ENCODE data around the gene ZNF333. TPM values are rescaled to one million over a fixed set of nuclear protein-coding genes. Genes with fewer than 3 reads are reported as not detected.

ZNF333 gene
- total and polyA plus RNA-seq, 3 experiments from 2014 or later = 9.3 to 10.5 (median 10.0) TPM

GRCh38 chr19:14678199-14678598, 11.6 kb upstream of the ZNF333 start:
- POLR2A ChIA-PET = no interaction called here
- H3K4me3 Mint-ChIP-seq = no peak overlapping the region
- peaks cover 6 to 35% of the 10 kb centered on the region in 2 donors for H3K27me3 Mint-ChIP-seq
- H3K27ac ChIP-seq (ENCODE audit: low read depth, low read length) = no peak overlapping the region
- no peaks in the 10 kb centered on the region for H3K9me3 Mint-ChIP-seq
- CTCF ChIA-PET = no interaction called here
- H3K4me1 Mint-ChIP-seq = peaks cover 0 to 9% (median 9%) of the 10 kb centered on the region in 3 donors
- H3K27me3 ChIP-seq (ENCODE audit: insufficient read depth, low read length, poor library complexity, severe bottlenecking) = no peaks in the 10 kb centered on the region
- no peak for DNase-seq
- H3K36me3 Mint-ChIP-seq = no peaks in the 10 kb centered on the region
- no peaks in the 10 kb centered on the region for H3K4me1 ChIP-seq (ENCODE audit: insufficient read depth, low read length)
- no peaks in the 10 kb centered on the region for H3K36me3 ChIP-seq (ENCODE audit: insufficient read depth, low read length)
- H3K4me3 ChIP-seq (ENCODE audit: low read length) = no peak overlapping the region
- no peak overlapping the region for H3K27ac Mint-ChIP-seq
- no peaks in the 10 kb centered on the region for H3K9me3 ChIP-seq (ENCODE audit: low read length)

- H3K9me3 ChIP-seq (ENCODE audit: low read length) = no peaks in the 10 kb centered on the region
- peaks cover 7 to 17% of the 10 kb centered on the region in 2 donors for H3K27me3 Mint-ChIP-seq
- ChIA-PET POLR2A (no interaction called here), CTCF (no interaction called here)
- no peaks in the 10 kb centered on the region for H3K27me3 ChIP-seq (ENCODE audit: insufficient read depth, low read length, poor library complexity, severe bottlenecking)
- no peak overlapping the region for H3K4me3 ChIP-seq (ENCODE audit: low read length)
- H3K36me3 Mint-ChIP-seq = no peaks in the 10 kb centered on the region
- no peaks in the 10 kb centered on the region for H3K36me3 ChIP-seq (ENCODE audit: insufficient read depth, low read length)
- no peaks in the 10 kb centered on the region for H3K9me3 Mint-ChIP-seq
- H3K4me1 ChIP-seq (ENCODE audit: insufficient read depth, low read length) = no peaks in the 10 kb centered on the region
- H3K27ac ChIP-seq (ENCODE audit: low read depth, low read length) = no peak overlapping the region
- peaks cover 0 to 8% (median 5%) of the 10 kb centered on the region in 3 donors for H3K4me1 Mint-ChIP-seq
- H3K27ac Mint-ChIP-seq = peak overlapping the region in 2 of 8 donors; percentile 48 to 73
- no peak overlapping the region for H3K4me3 Mint-ChIP-seq
- no peak for DNase-seq
Measured at GRCh38 chr19:14682084-14682483, 7.8 kb upstream of the ZNF333 start.

GRCh38 chr19:14683439-14683838, 6.4 kb upstream of the ZNF333 start:
- Mint-ChIP-seq H3K36me3 (no peaks in the 10 kb centered on the region), H3K27me3 (peaks cover 7 to 17% of the 10 kb centered on the region in 2 donors), H3K27ac (peak overlapping the region in 7 of 8 donors; percentile 16 to 92 (median 65)), H3K4me3 (peak overlapping the region in 2 of 7 donors; percentile 4 to 42), H3K4me1 (peaks cover 0 to 8% (median 5%) of the 10 kb centered on the region in 3 donors), H3K9me3 (no peaks in the 10 kb centered on the region)
- Histone ChIP-seq H3K4me1 (ENCODE audit: insufficient read depth, low read length) (no peaks in the 10 kb centered on the region), H3K36me3 (ENCODE audit: insufficient read depth, low read length) (no peaks in the 10 kb centered on the region), H3K27ac (ENCODE audit: low read depth, low read length) (no peak overlapping the region), H3K27me3 (ENCODE audit: insufficient read depth, low read length, poor library complexity, severe bottlenecking) (no peaks in the 10 kb centered on the region), H3K9me3 (ENCODE audit: low read length) (no peaks in the 10 kb centered on the region), H3K4me3 (ENCODE audit: low read length) (no peak overlapping the region)
- POLR2A ChIA-PET = no interaction called here
- DNase-seq = peak in 1 of 5 donors; percentile 46
- CTCF ChIA-PET = interaction anchor here (0.6 to 7.2 kb wide), 2 partner anchors 110 to 173 kb away, joined by 4 to 76 read pairs; partner anchors contain the start of gene NDUFB7

- Mint-ChIP-seq H3K4me3 (peak overlapping the region in 1 of 7 donors; percentile 82), H3K9me3 (no peaks in the 10 kb centered on the region), H3K36me3 (peaks cover 0 to 2% (median 0%) of the 10 kb centered on the region in 3 donors), H3K4me1 (peaks cover 21 to 28% (median 22%) of the 10 kb centered on the region in 3 donors), H3K27ac (peak overlapping the region in 5 of 8 donors; percentile 25 to 87 (median 55)), H3K27me3 (peaks cover 6 to 13% of the 10 kb centered on the region in 2 donors)
- peak in 2 of 5 donors; percentile 20 to 55 for DNase-seq
- H3K27me3 ChIP-seq (ENCODE audit: insufficient read depth, low read length, poor library complexity, severe bottlenecking) = no peaks in the 10 kb centered on the region
- H3K9me3 ChIP-seq (ENCODE audit: low read length) = no peaks in the 10 kb centered on the region
- H3K4me3 ChIP-seq (ENCODE audit: low read length) = no peak overlapping the region
- ChIA-PET POLR2A (interaction anchor here (0.5 kb wide), 1 partner anchor 71 kb away, joined by 3 read pairs; no protein-coding TSS in a partner anchor), CTCF (interaction anchor here (1.5 to 7.2 kb wide), 3 partner anchors 10 to 113 kb away, joined by 3 to 76 read pairs (median 5); partner anchors contain the start of gene NDUFB7)
- peaks cover 12% of the 10 kb centered on the region for H3K4me1 ChIP-seq (ENCODE audit: insufficient read depth, low read length)
- no peak overlapping the region for H3K27ac ChIP-seq (ENCODE audit: low read depth, low read length)
- H3K36me3 ChIP-seq (ENCODE audit: insufficient read depth, low read length) = no peaks in the 10 kb centered on the region
Measured at GRCh38 chr19:14686411-14686810, 3.4 kb upstream of the ZNF333 start.

- POLR2A ChIA-PET = interaction anchor here (0.5 kb wide), 1 partner anchor 310 kb away, joined by 4 read pairs; no protein-coding TSS in a partner anchor
- Histone ChIP-seq H3K27me3 (ENCODE audit: insufficient read depth, low read length, poor library complexity, severe bottlenecking) (no peaks in the 10 kb centered on the region), H3K4me3 (ENCODE audit: low read length) (no peak overlapping the region), H3K27ac (ENCODE audit: low read depth, low read length) (no peak overlapping the region), H3K4me1 (ENCODE audit: insufficient read depth, low read length) (peaks cover 6% of the 10 kb centered on the region), H3K9me3 (ENCODE audit: low read length) (no peaks in the 10 kb centered on the region), H3K36me3 (ENCODE audit: insufficient read depth, low read length) (peaks cover 18% of the 10 kb centered on the region)
- H3K4me1 Mint-ChIP-seq = peaks cover 11 to 20% (median 19%) of the 10 kb centered on the region in 3 donors
- no peak for DNase-seq
- peak overlapping the region in 1 of 7 donors; percentile 52 for H3K4me3 Mint-ChIP-seq
- H3K27ac Mint-ChIP-seq = peak overlapping the region in 2 of 8 donors; percentile 36 to 57
- H3K36me3 Mint-ChIP-seq = peaks cover 14 to 57% (median 19%) of the 10 kb centered on the region in 3 donors
- no peaks in the 10 kb centered on the region for H3K9me3 Mint-ChIP-seq
- CTCF ChIA-PET = no interaction called here
- H3K27me3 Mint-ChIP-seq = peaks cover 0 to under 1% of the 10 kb centered on the region in 2 donors
Measured at GRCh38 chr19:14694641-14695266, 4.9 kb downstream of the ZNF333 start.

- Mint-ChIP-seq H3K9me3 (no peaks in the 10 kb centered on the region), H3K4me3 (no peak overlapping the region), H3K27me3 (no peaks in the 10 kb centered on the region), H3K27ac (peak overlapping the region in 1 of 8 donors; percentile 19), H3K36me3 (peaks cover 16 to 64% (median 19%) of the 10 kb centered on the region in 3 donors), H3K4me1 (peaks cover 7 to 15% (median 15%) of the 10 kb centered on the region in 3 donors)
- H3K9me3 ChIP-seq (ENCODE audit: low read length) = no peaks in the 10 kb centered on the region
- no peak overlapping the region for H3K4me3 ChIP-seq (ENCODE audit: low read length)
- no peak overlapping the region for H3K27ac ChIP-seq (ENCODE audit: low read depth, low read length)
- peaks cover 3% of the 10 kb centered on the region for H3K4me1 ChIP-seq (ENCODE audit: insufficient read depth, low read length)
- POLR2A ChIA-PET = no interaction called here
- CTCF ChIA-PET = no interaction called here
- H3K27me3 ChIP-seq (ENCODE audit: insufficient read depth, low read length, poor library complexity, severe bottlenecking) = no peaks in the 10 kb centered on the region
- no peak for DNase-seq
- peaks cover 23% of the 10 kb centered on the region for H3K36me3 ChIP-seq (ENCODE audit: insufficient read depth, low read length)
Measured at GRCh38 chr19:14695471-14695870, 5.6 kb downstream of the ZNF333 start.

GRCh38 chr19:14699641-14700040, 9.8 kb downstream of the ZNF333 start:
- Mint-ChIP-seq H3K27ac (no peak overlapping the region), H3K4me3 (no peak overlapping the region), H3K4me1 (no peaks in the 10 kb centered on the region), H3K36me3 (peaks cover 30 to 84% (median 33%) of the 10 kb centered on the region in 3 donors), H3K9me3 (peaks cover 0 to 2% (median 0%) of the 10 kb centered on the region in 5 donors), H3K27me3 (no peaks in the 10 kb centered on the region)
- no peak overlapping the region for H3K4me3 ChIP-seq (ENCODE audit: low read length)
- peaks cover 38% of the 10 kb centered on the region for H3K36me3 ChIP-seq (ENCODE audit: insufficient read depth, low read length)
- H3K27ac ChIP-seq (ENCODE audit: low read depth, low read length) = no peak overlapping the region
- no peaks in the 10 kb centered on the region for H3K4me1 ChIP-seq (ENCODE audit: insufficient read depth, low read length)
- ChIA-PET CTCF (no interaction called here), POLR2A (no interaction called here)
- no peaks in the 10 kb centered on the region for H3K9me3 ChIP-seq (ENCODE audit: low read length)
- no peaks in the 10 kb centered on the region for H3K27me3 ChIP-seq (ENCODE audit: insufficient read depth, low read length, poor library complexity, severe bottlenecking)
- no peak for DNase-seq

- no peaks in the 10 kb centered on the region for H3K4me1 Mint-ChIP-seq
- no peak overlapping the region for H3K27ac ChIP-seq (ENCODE audit: low read depth, low read length)
- no peak overlapping the region for H3K4me3 Mint-ChIP-seq
- no peaks in the 10 kb centered on the region for H3K4me1 ChIP-seq (ENCODE audit: insufficient read depth, low read length)
- H3K9me3 ChIP-seq (ENCODE audit: low read length) = no peaks in the 10 kb centered on the region
- no peaks in the 10 kb centered on the region for H3K27me3 Mint-ChIP-seq
- peaks cover 0 to 2% (median 0%) of the 10 kb centered on the region in 5 donors for H3K9me3 Mint-ChIP-seq
- ChIA-PET POLR2A (interaction anchor here (0.9 kb wide), 1 partner anchor 11 kb away, joined by 3 read pairs; the partner anchor contains the start of gene ZNF333), CTCF (no interaction called here)
- H3K27ac Mint-ChIP-seq = peak overlapping the region in 3 of 8 donors; percentile 14 to 93 (median 83)
- peaks cover 28 to 85% (median 38%) of the 10 kb centered on the region in 3 donors for H3K36me3 Mint-ChIP-seq
- H3K27me3 ChIP-seq (ENCODE audit: insufficient read depth, low read length, poor library complexity, severe bottlenecking) = no peaks in the 10 kb centered on the region
- DNase-seq = no peak
- peaks cover 39% of the 10 kb centered on the region for H3K36me3 ChIP-seq (ENCODE audit: insufficient read depth, low read length)
- no peak overlapping the region for H3K4me3 ChIP-seq (ENCODE audit: low read length)
Measured at GRCh38 chr19:14700711-14701375, 11.0 kb downstream of the ZNF333 start.

Measured in CD8-positive, alpha-beta memory T cell (primary cell).